Activated CD4-positive, alpha-beta T cell treated with anti-CD3 and anti-CD28 coated beads, Interleukin-2, amount 10 ng/mL, durations not matched to agents 24 days and 14 days (primary cell): ENCODE data around the gene IL31RA. TPM values are rescaled to one million over a fixed set of nuclear protein-coding genes. Genes with fewer than 3 reads are reported as not detected.
"Not testable (repeated sequence)": the region's sequence is repeated elsewhere in the genome, so short reads cannot be mapped to it uniquely, and the experiment has no call there.

Source experiments
- DNase-seq: peaks from one replicate; pipeline ENCODE4 v3.0.0; 2022
- H3K27ac Mint-ChIP-seq: one replicate; pipeline ENCODE4 v1.8.0; 2022; ENCODE audit warnings: mild to moderate bottlenecking, mixed read lengths
- H3K27me3 Mint-ChIP-seq: one replicate; pipeline ENCODE4 v1.8.0; 2022; ENCODE audit warnings: mixed read lengths
- H3K36me3 Mint-ChIP-seq: one replicate; pipeline ENCODE4 v1.8.0; 2022; ENCODE audit warnings: low read depth, mild to moderate bottlenecking, mixed read lengths
- H3K4me1 Mint-ChIP-seq: one replicate; pipeline ENCODE4 v1.8.0; 2021; ENCODE audit warnings: mixed read lengths
- H3K4me3 Mint-ChIP-seq: one replicate; pipeline ENCODE4 v1.8.0; 2022; ENCODE audit warnings: mild to moderate bottlenecking, moderate library complexity, mixed read lengths
- H3K9me3 Mint-ChIP-seq: one replicate; pipeline ENCODE4 v1.8.0; 2021; ENCODE audit warnings: mixed read lengths
- intact Hi-C: fragments of 100-400 bp; cut with micrococcal nuclease; formaldehyde crosslinking; loops from one replicate; pipeline ENCODE4 v1.15.1; 2023
- total RNA-seq: library from RNA; stranded (reverse); gene quantifications from 2 replicates; pipeline ENCODE4 v1.2.3, GENCODE V29; 2022

Gene IL31RA
- total RNA-seq, 1 donor from 2014 or later, result 0.63 TPM

DNA sequence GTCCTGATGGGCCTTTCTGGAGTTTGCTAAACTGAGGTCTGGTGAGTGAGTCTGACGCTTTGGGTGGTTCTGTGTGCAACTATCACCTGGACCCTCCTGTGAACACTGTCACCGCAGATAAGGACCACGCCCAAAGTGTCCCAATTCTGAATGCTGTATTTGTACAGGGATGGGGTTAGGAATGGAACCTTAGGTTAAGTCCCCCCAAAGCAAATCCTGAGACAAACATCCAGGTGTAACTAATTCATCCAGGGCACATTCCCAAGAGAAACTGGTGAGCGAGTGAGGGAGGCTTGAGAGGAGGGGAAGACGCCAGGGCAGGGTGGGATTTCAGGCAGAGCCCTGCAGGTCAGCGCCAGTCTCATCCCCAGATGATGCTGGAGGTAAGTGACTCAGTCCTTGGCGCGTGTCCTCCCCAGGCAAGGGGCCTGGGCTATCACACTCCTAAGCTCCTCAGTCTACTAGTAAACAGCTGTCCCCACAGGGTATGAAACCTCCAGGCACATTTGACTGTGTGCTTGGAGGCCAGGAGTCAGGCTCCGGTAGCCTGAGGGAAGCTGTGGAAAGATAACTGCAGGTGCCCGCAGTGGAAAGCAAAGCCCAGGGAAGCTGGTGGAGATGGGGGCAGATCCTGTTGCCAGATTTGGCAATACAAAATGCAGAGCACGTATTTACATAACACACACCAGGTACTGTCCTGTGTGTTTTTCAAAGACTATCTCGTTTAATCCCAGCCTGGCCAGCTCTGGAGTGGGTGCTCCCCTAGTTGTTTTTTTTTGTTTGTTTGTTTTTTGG lies 76.9 kb downstream of the IL31RA start:
- Mint-ChIP-seq H3K4me3 (no peak overlapping the region), H3K36me3 (no peaks in the 10 kb centered on the region), H3K4me1 (peaks cover 12% of the 10 kb centered on the region), H3K9me3 (no peaks in the 10 kb centered on the region), H3K27me3 (no peaks in the 10 kb centered on the region), H3K27ac (no peak overlapping the region)
- DNase-seq, result no peak
- intact Hi-C loops, result no loop called here

- intact Hi-C loops, result no loop called here
- no peak for DNase-seq
- H3K27ac Mint-ChIP-seq, result no peak overlapping the region
- no peaks in the 10 kb centered on the region for H3K36me3 Mint-ChIP-seq
- no peaks in the 10 kb centered on the region for H3K9me3 Mint-ChIP-seq
- peaks cover 2% of the 10 kb centered on the region for H3K4me1 Mint-ChIP-seq
- no peaks in the 10 kb centered on the region for H3K27me3 Mint-ChIP-seq
- H3K4me3 Mint-ChIP-seq, result no peak overlapping the region
Measured at GRCh38 chr5:55929020-55929799, 78.1 kb downstream of the IL31RA start.

DNA sequence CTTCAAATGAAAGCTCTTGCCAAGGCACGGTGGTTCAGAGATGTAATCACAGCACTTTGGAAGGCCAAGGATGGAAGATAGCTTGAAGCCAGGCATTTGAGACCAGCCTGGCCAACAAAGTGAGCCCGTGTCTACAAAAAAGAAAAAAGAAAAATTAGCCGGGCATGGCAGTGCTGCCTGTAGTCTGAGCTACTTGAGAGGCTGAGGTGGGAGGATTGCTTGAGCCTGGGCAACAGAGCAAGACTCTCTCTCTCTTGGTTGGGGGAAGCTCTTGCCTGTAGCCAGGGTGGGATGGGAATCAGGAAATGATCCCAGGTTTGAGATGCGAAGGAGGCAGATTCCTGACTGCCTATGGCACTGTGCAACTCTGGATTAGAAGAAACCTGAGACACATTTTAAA lies 81.5 kb downstream of the IL31RA start:
- no peaks in the 10 kb centered on the region for H3K9me3 Mint-ChIP-seq
- H3K27me3 Mint-ChIP-seq, result no peaks in the 10 kb centered on the region
- H3K36me3 Mint-ChIP-seq, result peaks cover 8% of the 10 kb centered on the region
- H3K4me1 Mint-ChIP-seq, result no peaks in the 10 kb centered on the region
- intact Hi-C loops, result no loop called here
- no peak overlapping the region for H3K4me3 Mint-ChIP-seq
- DNase-seq, result no peak
- H3K27ac Mint-ChIP-seq, result no peak overlapping the region

GRCh38 chr5:55933377-55934114 lies 82.4 kb downstream of the IL31RA start:
- H3K27me3 Mint-ChIP-seq, result no peaks in the 10 kb centered on the region
- DNase-seq, result no peak
- peaks cover 14% of the 10 kb centered on the region for H3K36me3 Mint-ChIP-seq
- no peak overlapping the region for H3K27ac Mint-ChIP-seq
- intact Hi-C loops, result no loop called here
- no peaks in the 10 kb centered on the region for H3K4me1 Mint-ChIP-seq
- no peak overlapping the region for H3K4me3 Mint-ChIP-seq
- H3K9me3 Mint-ChIP-seq, result no peaks in the 10 kb centered on the region

- intact Hi-C loops, result no loop called here
- Mint-ChIP-seq H3K4me3 (no peak overlapping the region), H3K4me1 (no peaks in the 10 kb centered on the region), H3K36me3 (peaks cover 18% of the 10 kb centered on the region), H3K9me3 (no peaks in the 10 kb centered on the region), H3K27ac (no peak overlapping the region), H3K27me3 (no peaks in the 10 kb centered on the region)
- DNase-seq, result no peak
Measured at GRCh38 chr5:55934115-55934613, 83.0 kb downstream of the IL31RA start.

GRCh38 chr5:55934720-55935119 lies 83.6 kb downstream of the IL31RA start:
- Mint-ChIP-seq H3K4me1 (no peaks in the 10 kb centered on the region), H3K36me3 (peaks cover 23% of the 10 kb centered on the region), H3K27me3 (no peaks in the 10 kb centered on the region), H3K4me3 (no peak overlapping the region), H3K9me3 (no peaks in the 10 kb centered on the region), H3K27ac (no peak overlapping the region)
- no peak for DNase-seq
- intact Hi-C loops, result no loop called here

- no peaks in the 10 kb centered on the region for H3K27me3 Mint-ChIP-seq
- no peak overlapping the region for H3K4me3 Mint-ChIP-seq
- intact Hi-C loops, result no loop called here
- peaks cover 28% of the 10 kb centered on the region for H3K36me3 Mint-ChIP-seq
- no peaks in the 10 kb centered on the region for H3K9me3 Mint-ChIP-seq
- DNase-seq, result no peak
- peaks cover 1% of the 10 kb centered on the region for H3K4me1 Mint-ChIP-seq
- H3K27ac Mint-ChIP-seq, result no peak overlapping the region
Measured at GRCh38 chr5:55935371-55935770, 84.2 kb downstream of the IL31RA start.

DNA sequence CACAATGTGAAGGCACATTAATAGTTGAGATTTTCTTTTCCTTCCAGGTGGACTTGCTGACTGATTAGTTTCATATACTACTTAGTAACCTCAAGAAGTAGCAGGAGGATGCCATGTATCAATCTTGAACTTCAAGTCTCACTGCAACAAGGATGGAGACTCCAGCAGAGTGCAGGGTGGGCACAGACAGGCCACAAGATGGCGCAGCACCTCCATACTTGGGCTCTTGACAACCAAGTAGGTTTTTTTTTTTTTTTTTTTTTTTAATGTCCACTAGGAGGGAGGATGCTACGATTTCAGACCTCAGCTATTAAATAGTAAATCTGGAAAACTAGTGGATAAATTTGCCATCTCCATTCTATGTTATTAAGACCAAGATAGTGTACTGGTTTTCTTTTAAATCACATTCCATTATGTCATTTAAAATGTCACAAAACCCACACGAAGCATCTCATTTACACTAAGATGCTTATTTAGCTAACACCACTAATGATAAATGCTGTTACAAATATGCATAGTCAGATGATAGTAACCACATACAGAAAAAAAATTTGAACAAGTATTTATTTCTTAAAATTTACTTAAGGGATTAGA lies 85.0 kb downstream of the IL31RA start:
- intact Hi-C loops, result loop anchor here (1.0 to 2.0 kb wide), 2 partner anchors 265 to 333 kb away; no protein-coding TSS in a partner anchor
- peak; percentile 92 for DNase-seq
- Mint-ChIP-seq H3K27ac (no peak overlapping the region), H3K4me3 (no peak overlapping the region), H3K9me3 (no peaks in the 10 kb centered on the region), H3K27me3 (no peaks in the 10 kb centered on the region), H3K4me1 (peaks cover 2% of the 10 kb centered on the region), H3K36me3 (peaks cover 32% of the 10 kb centered on the region)

- H3K4me3 Mint-ChIP-seq, H3K4me1 Mint-ChIP-seq, H3K27me3 Mint-ChIP-seq, H3K27ac Mint-ChIP-seq, H3K9me3 Mint-ChIP-seq, DNase-seq: not testable (repeated sequence)
- H3K36me3 Mint-ChIP-seq, result peaks cover 42% of the 10 kb centered on the region
- intact Hi-C loops, result loop anchor here (2.0 kb wide), 1 partner anchor 331 kb away; no protein-coding TSS in a partner anchor
Measured at GRCh38 chr5:55937598-55937997, 86.4 kb downstream of the IL31RA start.

DNA sequence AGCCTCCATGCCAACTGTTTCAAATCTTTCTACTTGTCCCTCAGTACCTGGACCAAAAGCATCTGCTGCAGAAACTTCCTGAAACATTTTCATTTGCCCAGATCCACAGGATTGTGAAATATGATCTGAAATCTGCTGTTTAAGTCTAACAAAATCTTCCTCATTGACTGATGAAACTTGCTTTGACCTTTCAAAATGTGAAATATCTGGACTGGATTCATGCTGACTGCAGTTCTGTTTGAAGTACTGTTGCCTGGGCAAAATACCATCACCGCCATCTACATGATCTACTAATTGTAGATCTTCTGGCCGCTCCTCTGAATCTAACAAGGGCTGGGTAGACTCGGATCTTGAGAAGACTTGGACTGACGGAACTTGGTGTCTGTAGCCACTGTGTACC lies 90.0 kb downstream of the IL31RA start:
- H3K9me3 Mint-ChIP-seq, H3K4me3 Mint-ChIP-seq, H3K4me1 Mint-ChIP-seq, H3K27me3 Mint-ChIP-seq, intact Hi-C loops: not testable (repeated sequence)
- Mint-ChIP-seq H3K27ac (peak overlapping the region; percentile 41), H3K36me3 (peaks cover 56% of the 10 kb centered on the region)
- peak; percentile 51 for DNase-seq

DNA sequence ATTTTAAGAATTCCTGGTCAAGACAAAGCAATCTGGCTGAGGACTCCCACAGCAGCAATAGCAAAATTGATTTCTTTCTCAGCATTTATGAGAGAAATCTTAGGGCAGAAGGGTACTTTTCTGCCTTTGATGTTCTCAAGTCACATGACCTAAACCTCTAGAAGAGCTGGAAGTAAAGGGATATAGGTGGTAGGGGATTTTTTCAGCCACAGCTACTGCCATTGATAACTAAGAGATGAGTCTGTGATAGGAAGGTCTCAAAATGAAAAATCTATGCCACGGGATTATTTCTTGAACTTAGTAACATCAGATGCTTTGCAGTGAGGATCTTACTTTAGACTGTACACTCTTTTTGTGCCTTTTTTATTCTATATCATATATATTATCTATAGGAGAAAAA lies 108.1 kb downstream of the IL31RA start:
- Mint-ChIP-seq H3K27me3 (no peaks in the 10 kb centered on the region), H3K27ac (no peak overlapping the region), H3K36me3 (peaks cover 58% of the 10 kb centered on the region), H3K4me3 (no peak overlapping the region), H3K9me3 (no peaks in the 10 kb centered on the region), H3K4me1 (peaks cover 7% of the 10 kb centered on the region)
- intact Hi-C loops, result no loop called here
- DNase-seq, result peak; percentile 56

- Mint-ChIP-seq H3K9me3 (no peaks in the 10 kb centered on the region), H3K36me3 (peaks cover 55% of the 10 kb centered on the region), H3K27ac (peak overlapping the region; percentile 37), H3K27me3 (no peaks in the 10 kb centered on the region), H3K4me3 (no peak overlapping the region), H3K4me1 (peaks cover 9% of the 10 kb centered on the region)
- intact Hi-C loops, result no loop called here
- peak; percentile 38 for DNase-seq
Measured at GRCh38 chr5:55960779-55961178, 109.6 kb downstream of the IL31RA start.

- H3K36me3 Mint-ChIP-seq, result peaks cover 54% of the 10 kb centered on the region
- no peak overlapping the region for H3K4me3 Mint-ChIP-seq
- intact Hi-C loops, result no loop called here
- no peaks in the 10 kb centered on the region for H3K27me3 Mint-ChIP-seq
- DNase-seq, result no peak
- H3K4me1 Mint-ChIP-seq, result peaks cover 18% of the 10 kb centered on the region
- H3K27ac Mint-ChIP-seq, result no peak overlapping the region
- H3K9me3 Mint-ChIP-seq, result no peaks in the 10 kb centered on the region
Measured at GRCh38 chr5:55965525-55965924, 114.4 kb downstream of the IL31RA start.
